IPS DF 19.7 (cell line): ENCODE results near the gene BBS12.

Experiments
- DNase-seq: peaks from one replicate; pipeline ENCODE4 v3.0.0-alpha.2; 2013; ENCODE audit warnings: low read depth, low spot score

BBS12 gene

DNA sequence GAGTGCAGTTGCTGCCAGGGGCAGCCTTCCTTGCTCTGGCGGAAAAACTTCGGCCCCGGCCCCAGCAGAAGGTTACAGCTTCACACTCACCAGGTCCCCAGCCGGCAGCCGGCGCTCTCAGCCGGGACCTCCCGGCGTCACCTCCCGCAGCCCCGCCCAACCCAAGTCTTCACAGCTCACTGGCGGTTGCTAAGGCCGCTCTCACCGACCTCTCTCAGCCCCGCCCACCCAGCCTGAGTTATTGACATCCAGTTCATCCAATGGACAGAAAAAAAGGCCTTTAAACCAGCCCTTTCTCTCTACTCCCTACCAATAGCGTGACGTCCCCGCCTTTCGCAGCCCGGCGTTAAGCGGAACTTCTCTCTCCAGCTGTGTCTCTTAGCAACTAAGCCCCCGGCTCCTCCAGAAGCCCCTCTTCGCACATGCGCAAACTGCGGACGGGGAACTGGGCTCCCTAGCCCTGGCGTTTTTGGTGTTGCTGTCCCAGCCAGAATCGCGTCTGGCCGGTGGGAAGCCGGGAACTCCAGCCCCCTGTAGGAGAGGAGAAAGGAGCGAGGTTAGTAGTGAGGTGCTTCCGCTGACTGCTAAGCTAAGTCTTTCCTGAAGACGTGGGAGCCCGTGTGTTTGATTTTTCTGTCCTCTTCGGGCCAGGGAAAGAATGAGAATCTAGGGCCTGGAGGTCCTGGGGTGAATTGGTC lies at the start of gene BBS12:
TSS of gene BBS12 (plus strand) at position 376 of the 698 bp plus-strand sequence. CDS start 9,189 bp downstream, outside the sequence.
- DNase-seq = peak; percentile 97

DNA sequence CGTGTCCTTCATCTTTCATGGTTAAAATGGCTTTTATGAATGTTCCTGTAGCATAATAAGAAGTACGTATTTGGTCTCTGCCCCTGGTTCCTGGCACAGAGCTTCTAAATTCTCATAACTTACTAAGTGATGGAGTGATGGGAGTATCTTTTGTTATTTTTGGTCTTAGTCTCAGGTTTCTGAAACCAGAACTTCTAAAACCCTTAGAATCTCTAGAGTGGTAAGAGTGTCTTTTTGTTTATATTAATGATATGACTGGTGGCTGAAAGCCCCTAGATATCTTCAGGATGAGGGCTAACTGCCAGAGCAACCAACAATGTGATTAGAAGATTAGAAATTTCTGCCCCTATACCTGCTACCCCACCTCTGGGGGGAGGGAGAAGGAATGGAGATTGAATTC lies 45.8 kb upstream of the BBS12 start:
- no peak for DNase-seq

DNA sequence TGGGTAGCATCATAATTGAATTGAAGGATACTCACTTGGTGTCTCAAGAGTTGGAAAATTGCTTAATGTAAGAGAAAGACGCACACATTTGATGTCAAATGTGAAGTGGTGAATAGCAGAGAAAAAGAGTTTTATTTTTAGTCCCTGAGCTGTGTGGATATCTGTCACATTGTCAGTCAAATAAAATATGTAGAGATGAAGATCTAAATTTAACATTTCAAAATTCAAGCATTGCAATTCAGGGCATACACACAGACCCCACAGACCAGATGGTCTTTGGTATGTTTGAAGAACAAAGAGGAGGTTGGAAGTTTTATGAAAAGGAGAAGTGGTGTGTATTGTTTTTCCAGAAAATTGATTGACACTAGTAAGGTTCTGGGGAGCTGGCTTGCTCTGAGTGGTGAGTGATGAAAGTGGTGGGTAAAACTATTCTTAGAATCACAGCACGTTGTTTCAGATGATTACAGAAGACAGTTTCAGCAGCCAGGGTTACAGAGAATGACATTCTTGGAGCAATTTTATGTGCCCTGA lies 44.9 kb upstream of the BBS12 start:
- no peak for DNase-seq

DNA sequence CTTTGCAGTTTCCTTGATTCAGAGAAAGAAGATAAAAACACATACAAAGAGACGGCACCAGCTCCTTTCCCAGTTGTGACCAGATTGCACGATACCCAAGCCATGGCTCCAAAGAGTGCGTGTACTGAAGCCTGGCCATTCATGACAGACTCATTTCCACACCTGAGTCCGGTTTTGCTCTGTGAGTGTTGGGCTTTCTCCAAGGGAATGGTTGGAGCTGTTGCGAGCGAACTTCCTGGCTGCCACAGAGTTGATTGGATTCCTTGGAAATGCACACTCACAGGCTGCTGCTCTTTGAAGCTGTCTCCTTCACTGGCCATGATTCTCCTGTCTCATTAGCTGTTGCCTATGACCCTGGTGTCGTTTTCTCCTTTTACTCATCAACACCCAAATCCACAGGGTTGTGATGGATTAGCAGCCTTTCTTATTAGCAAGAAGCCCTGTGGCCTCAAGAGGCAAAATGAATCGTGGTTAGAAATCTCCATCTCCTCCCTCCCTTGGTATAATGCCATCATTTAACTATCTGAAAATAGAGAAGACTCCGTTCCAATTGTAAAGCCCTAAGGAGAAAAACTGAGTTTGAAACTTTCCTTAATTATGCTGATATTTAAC lies 43.9 kb upstream of the BBS12 start:
- DNase-seq = no peak

DNA sequence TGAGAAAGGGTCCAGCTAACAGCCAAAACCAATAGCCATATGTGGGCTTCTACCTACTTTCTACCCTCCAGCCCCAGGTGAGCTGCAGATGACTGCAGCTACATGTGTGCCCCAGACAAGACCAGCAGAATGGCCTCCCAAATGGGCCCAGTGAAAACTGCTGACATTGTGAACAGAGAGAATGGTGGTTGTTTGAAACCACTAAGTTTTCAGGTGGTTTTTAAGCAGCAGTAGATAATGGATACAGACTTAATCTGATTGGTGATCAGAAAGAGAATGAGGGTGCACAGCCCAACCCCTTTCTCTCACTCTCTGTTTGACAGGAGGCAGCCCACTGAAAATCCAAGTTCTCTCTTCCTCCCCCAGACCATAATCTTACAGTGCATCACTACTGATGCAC lies 42.5 kb upstream of the BBS12 start:
- no peak for DNase-seq

DNA sequence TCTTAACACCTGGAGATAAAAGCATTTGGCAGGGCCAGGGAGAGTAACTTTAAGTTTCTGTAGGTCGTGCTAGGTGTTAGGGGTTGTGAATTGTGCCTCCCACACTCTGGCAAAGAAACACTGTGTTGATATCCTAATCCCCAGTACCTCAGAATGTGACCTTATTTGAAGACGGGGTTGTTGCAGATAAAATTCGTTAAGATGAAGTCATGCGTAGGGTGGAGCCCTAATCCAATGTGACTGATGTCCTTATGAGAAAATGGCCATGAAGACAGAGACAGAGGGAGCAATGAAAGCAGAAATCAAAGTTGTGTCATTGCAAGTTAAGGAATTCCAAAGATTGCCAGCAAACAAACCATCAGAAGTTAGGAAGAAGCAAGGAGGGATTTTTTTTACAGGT lies 40.5 kb upstream of the BBS12 start:
- no peak for DNase-seq

DNA sequence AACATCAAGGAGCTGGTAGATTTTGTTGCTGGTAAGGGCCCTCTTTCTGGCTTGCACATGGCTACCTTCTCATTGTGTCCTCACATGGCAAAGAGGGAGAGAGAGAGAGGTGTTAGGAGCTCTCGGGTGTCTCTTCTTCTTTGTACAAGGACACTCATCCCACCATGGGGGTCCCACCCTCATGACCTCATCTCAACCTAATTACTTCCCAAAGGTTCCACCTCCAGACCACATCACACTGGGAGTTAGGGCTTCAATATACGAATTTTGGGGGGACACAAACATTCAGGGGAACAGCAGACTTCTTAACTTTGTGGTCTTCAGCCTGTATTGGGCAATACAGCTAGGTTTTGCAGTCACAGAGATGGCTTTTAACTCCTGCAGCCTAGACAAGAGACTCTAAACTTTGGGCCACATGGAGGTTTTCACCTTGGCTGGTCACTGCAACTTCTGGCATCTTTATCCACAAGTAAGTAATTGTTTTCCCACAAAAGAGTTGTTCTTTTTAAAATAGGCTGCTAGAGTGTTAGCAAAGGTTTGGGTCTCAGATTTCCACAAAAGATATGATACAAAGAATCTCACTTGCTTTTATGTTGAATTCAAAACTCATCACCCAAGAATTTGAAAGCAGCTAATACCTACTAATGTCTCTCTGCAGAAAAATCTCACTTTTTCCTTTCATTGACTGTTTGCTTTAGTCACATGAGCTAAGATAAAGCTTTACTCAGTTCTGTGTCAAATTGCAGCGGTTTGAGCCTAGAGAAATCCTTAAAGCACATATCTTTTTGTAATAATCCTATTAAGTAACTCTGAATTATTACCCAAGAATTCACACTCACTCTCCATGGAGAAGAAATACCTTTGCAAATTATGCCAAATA lies 39.6 kb upstream of the BBS12 start:
- no peak for DNase-seq

DNA sequence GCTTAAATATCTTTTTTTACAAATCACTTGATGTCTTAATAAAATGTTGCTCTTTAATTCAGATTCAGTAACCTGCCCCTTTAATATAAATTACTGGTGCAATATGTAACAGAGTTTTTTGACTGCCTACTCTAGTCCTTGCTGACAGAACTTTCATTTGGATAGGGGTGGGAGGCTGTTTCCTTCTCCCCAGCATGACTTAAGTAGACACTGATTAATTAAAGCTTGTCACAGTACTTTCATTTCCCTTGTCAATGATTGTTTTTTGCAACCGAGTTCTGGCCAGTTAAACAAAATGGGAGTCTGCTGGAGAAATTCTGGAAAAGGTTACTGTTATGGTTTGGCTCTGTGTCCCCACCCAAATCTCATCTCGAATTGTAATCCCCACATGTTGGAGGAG lies 37.3 kb upstream of the BBS12 start:
- no peak for DNase-seq

DNA sequence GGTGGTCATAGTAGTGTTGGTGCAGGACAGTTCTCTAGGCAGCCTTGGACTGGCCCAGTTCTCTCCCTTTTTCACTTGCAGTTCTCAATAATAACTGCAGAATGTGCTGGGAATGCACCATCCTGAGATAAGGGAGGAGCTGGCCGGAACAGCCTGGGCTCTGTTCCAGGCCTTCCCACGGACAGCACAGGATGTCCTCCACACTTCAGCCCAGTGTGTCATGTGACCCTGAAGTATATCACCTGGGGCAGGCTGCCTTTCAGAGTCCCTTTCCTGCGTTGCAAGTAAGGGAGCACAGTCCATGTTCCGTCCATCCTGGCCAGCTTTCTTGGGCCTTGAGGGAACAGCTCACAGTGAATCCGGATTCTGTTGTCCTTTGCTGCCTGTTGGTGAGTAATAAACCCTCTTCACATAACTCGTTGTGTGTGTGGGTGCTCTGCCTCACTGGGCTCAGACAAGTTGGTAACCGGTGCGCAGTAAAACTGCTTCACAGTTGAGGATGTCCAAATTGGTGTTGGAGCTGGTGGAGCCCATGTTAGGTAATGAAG lies 32.3 kb upstream of the BBS12 start:
- DNase-seq = no peak

DNA sequence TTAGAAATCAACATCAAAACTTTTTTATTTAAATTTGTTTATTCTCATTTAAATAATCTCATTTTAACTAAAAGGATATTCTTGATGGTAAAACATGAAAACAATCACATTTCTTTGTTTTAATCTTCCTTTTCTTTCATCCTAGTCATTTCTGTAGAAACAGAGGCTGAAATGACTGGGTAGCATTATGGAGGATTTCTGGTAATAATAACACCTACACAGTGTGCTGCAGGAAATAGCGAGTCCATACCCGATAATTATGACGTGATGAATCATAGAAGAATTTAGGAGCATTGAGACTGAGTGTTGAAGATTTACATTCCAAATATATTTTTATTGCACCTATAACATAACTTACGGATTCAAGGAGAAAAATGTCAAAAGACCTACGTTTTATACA lies 31.4 kb upstream of the BBS12 start:
- DNase-seq = no peak

DNA sequence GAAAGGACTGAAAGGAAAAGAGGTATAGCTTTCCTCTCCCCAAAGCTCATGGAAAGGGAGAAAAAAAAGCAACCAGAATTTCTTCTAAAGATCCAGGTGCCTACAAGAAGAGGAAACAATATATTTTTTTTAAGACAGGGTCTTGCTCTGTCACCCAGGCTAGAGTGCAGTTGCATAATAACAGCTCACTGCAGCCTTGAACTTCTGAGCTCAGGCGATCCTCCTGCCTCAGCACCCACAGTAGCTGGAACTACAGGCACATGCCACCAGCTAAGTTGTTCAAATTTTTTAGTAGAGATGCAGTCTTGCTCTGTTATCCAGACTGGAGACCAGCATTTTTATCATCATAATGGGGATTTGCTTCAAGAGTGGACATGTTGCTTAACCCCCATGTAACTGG lies 30.5 kb upstream of the BBS12 start:
- DNase-seq = no peak

DNA sequence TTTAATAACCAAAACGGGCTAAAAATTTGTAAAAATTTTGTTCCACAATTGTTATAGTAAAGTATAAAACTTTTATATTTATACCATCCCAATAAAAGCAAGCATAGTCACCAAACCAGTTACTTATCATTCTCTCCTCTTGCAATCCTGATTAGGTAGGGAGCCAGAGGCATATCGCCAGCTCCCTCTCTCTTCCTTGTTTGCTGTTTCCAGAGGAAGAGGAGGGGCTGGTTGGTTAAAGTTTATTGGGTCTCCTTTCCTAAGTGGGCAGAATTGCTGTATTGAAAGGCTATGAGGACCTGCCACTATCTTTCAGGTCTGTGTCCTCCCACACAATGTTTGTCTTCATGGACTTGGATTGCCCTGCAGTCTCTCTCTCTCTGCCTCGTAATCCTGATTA lies 29.6 kb upstream of the BBS12 start:
- no peak for DNase-seq

DNA sequence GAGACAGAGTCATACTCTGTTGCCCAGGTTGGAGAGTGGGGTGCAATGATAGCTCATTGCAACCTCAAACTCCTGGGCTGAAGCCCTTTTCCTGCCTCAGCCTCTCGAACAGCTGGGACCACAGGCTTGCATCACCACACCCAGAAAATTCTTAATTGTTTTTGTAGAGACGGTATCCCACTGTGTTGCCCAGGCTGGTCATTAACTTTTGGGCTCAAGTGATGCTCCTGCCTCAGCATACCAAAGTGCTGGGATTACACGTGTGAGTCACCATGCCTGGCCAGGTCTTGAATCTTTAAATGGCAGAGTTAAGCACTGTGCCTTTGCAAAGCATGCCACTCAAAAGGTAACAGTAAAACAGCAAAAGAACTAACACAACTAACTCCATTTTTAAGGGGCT lies 28.6 kb upstream of the BBS12 start:
- DNase-seq = no peak

DNA sequence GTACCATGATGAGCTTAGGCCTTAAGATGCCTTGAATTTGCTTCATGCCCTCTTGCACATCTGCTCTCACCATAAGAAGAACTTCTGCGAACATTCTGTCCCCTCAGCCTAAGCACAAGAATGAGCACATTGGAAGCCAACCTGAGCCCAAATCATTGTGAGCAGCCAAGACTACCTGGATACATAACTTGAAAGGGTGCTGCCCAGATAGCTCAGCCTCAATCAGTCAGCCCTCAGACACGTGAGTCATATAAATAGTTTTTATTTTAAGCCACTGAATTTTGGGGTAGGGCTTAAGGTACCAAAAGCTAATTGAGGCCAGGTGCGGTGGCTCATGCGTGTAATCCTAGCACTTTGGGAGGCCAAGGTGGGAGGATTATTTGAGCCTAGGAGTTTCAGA lies 27.5 kb upstream of the BBS12 start:
- no peak for DNase-seq

DNA sequence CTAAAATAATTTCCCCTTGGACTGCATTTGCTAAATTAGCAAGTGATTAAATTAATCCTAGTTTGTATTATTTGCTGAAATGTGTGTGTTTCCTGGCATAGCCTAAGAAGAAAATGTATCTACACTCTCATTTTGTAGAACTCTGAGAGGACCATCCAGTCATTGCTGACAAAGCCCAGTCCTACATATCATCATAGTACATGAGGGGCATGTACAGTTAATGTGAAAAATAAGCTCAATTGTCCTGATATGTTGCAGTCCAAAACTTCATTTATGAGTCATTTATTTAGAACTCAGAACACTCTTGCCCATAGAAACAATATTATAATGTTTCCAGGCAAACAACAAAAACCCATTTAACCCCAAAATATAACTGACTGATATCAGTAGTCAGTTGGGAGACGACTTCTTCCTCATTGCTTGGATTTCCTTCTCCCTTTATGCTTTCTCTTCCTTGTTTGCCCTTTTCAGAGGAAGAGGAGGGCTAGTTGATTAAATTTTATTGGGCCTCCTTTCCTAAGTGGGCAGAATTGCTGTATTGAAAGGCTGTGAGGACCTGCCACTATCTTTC lies 26.9 kb upstream of the BBS12 start:
- DNase-seq = no peak

DNA sequence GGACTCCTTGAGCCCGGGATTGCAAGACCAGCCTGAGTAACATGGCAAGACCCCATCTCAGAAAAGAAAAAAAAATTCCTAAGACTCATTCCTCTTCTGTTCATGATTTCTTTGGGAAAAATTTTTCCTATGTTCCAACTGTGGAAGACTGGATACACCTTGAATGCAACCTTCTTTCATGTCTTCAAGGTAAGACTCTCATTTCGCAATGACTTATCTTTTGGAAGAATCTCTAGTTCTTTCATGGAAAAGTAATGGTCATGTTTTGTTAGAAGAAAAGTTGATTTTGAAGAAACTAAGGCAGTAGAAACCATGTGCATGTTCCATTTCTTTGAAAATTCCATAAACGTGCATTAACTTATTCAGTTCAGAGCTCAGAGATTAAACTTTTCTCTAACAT lies 26.0 kb upstream of the BBS12 start:
- DNase-seq = no peak

DNA sequence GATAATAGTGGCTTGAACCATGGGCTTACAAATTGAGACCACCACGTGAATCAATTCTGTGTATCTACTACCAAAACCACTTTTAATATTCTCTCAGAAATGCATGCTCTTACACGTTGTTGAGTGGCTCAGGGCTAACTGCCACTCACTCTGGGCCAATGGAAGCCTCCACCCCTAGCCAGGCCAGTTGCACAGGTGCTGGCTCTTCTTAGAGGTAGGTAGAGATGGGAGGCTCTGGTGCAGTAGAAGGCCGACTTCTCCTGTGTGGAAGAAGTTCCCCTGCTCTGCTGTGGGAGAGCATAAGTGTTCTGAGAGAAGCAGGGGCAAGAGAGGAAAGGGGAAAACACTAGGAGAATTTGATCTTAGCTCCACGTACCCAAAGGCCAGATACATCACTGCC lies 25.0 kb upstream of the BBS12 start:
- no peak for DNase-seq

DNA sequence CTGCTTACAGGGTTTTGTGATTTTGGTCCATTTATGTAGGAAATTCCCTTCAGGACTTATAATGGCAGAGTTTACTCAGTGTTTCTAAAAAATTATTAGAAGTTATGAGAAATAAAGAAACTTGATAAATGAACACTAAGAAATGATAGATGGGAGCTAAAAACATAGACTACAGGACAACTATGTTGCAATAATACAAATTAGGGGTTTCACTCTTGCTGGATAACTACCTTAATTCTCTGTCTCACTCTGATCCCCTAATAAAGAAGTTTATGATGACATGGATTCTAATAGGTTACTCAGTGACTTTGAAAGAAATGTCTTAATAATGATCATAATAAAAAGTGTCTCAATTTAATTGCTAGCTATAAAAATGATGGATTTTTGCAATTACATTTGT lies 23.3 kb upstream of the BBS12 start:
- DNase-seq = no peak

DNA sequence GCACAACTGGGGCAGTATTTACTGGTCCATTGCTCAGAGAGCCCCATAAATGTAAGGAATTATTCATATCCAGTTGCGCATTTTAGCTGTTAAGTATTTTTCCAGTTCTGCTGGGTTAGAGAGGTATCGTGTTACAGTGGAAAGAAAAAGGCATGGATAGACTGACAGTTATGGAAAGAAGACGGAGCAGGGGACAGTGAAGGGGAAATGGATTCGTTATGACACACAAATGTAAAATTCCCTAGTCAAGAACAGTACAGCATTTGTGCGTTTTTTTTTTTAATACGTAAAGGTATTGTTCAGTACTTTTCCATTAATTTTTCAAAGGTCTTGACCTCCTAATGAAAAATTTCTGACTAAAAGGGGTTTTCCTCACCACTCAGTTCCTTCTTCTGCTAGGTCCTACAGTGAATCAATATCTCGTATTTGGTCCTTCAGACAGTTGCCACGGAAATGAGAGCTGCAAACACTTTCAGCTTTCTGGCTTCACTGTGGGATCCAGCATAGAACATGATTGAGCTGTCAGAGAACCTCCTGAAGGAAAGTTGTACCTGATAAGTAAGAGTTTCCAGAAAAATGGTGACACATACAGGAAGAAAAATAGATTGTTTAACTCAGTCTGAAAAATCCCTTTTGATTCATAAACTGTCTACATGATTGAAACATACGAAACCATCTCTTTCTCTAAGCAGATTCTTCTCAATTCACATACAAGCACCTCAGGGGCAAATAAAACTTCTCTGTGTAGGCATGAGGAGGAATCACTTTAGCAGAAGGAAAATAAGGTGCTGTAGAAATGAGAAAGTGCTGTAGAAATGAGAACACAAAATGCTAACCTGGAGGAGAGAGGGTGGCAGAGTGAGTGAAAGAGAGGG lies 21.8 kb upstream of the BBS12 start:
- no peak for DNase-seq

DNA sequence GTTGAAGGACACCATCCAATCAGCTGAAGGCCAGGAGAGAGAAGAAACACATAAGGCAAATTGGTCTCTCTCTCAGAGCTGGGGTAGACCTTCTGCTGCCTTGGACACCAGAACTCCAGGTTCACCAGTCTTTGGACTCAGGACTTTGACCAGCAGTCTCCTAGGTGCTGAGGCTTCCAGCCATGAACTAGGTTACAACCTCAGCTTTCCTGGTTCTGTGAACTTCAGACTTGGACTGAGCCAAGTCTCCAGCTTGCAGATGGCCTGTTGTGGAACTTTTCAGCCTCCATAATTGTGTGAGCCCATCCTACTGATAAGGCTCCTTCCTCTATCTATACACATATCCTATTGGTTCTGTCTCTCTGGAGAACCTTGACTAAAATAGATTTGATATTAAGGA lies 20.6 kb upstream of the BBS12 start:
- no peak for DNase-seq

DNA sequence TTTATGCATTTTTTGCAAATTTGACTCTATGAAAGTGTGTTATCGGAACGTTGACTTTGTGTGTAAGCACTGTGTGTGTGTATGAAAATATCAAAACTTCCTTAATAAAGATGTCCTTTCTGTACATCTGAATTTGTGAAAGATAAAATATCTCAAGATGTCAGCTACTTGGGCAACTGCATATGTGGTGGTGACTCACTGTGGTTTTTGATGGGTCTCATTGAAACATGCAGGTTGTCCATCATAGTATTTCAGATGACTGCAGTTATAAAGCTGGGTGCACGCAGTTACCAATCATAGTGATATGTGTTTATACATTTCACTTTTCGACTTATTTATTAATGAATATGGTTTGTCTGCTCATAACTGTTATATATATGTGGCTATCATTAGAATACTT lies 19.7 kb upstream of the BBS12 start:
- no peak for DNase-seq
